Lung (tissue), 12 donors: Measurements from ENCODE around the gene FLT3. TPM values are rescaled to one million over a fixed set of nuclear protein-coding genes. Genes with fewer than 3 reads are reported as not detected.

Source experiments
- ATAC-seq: fragments of 200-7000 bp; cut with Tn5 transposase; one replicate; pipeline ENCODE4 v1.9.1; 2020; ENCODE audit warnings: moderate number of reproducible peaks; ENCODE audit not compliant: insufficient read depth, low FRiP score
- DNase-seq, 3 donors: peaks; one replicate each; pipeline ENCODE4 v3.0.0-alpha.2; 2013 to 2017
- H3K27ac ChIP-seq, 2 donors: one replicate each; pipeline ENCODE4 v1.5.1; 2013; ENCODE audit warnings: mild to moderate bottlenecking in 2 of 2, moderate library complexity in 2 of 2, control low read depth in 1 of 2, inconsistent platforms in 1 of 2, low read depth in 1 of 2, low read length in 1 of 2
- H3K27me3 ChIP-seq, 3 donors: one replicate each; pipeline ENCODE4 v1.5.1; 2013; ENCODE audit warnings: low read length in 2 of 3; ENCODE audit not compliant: control insufficient read depth in 3 of 3, insufficient read depth in 3 of 3
- H3K36me3 ChIP-seq, 4 donors: one replicate each; pipeline ENCODE4 v1.5.1; 2013; ENCODE audit warnings: low read length in 4 of 4, mild to moderate bottlenecking in 1 of 4, moderate library complexity in 1 of 4; ENCODE audit not compliant: control insufficient read depth in 4 of 4, insufficient read depth in 4 of 4
- H3K4me1 ChIP-seq, 5 donors: one replicate each; pipeline ENCODE4 v1.5.1; 2013; ENCODE audit warnings: low read length in 5 of 5, mild to moderate bottlenecking in 2 of 5, moderate library complexity in 1 of 5; ENCODE audit not compliant: control insufficient read depth in 5 of 5, insufficient read depth in 5 of 5
- H3K4me3 ChIP-seq: one replicate; pipeline ENCODE4 v1.5.1; 2013; ENCODE audit warnings: mild to moderate bottlenecking, control low read depth, moderate library complexity
- H3K9ac ChIP-seq, 2 donors: one replicate each; pipeline ENCODE4 v1.5.1; 2013; ENCODE audit warnings: low read length in 2 of 2, control low read depth in 1 of 2; ENCODE audit not compliant: insufficient read depth in 1 of 2
- H3K9me3 ChIP-seq, 4 donors: one replicate each; pipeline ENCODE4 v1.5.1; 2013; ENCODE audit warnings: low read length in 3 of 4, mild to moderate bottlenecking in 1 of 4, moderate library complexity in 1 of 4; ENCODE audit not compliant: control insufficient read depth in 4 of 4, insufficient read depth in 3 of 4
- CTCF ChIP-seq: IDR thresholded peaks from 2 replicates; pipeline ENCODE4 v1.5.1; 2012; ENCODE audit warnings: mild to moderate bottlenecking; ENCODE audit errors: control extremely low read depth, extremely low read depth
- WGBS, 2 donors: extraction: QIAGEN DNeasy Blood & Tissue Kit; methylation state at CpG; one replicate each; pipeline ENCODE4 v1.1.7; 2013; 5-methylcytosine and 5-hydroxymethylcytosine counted together
- polyA plus RNA-seq, 2 donors: library from polyadenylated mRNA; stranded (reverse); fragments of 200-250 nt; gene quantifications; one replicate each; pipeline ENCODE4 v1.2.1, GENCODE V29; 2013
- total RNA-seq, 2 donors: library from RNA; depleted of rRNA in 1 of 2; stranded (reverse); fragments of >200 nt in 1 of 2; gene quantifications; one replicate each; pipeline ENCODE4 v1.2.1, GENCODE V29; 2014 to 2021
- donor health status: control.
- donor health status: control.
- donor health status: Bipolar disorder and iron deficiency.
- donor health status: healthy.
- donor health status: DM: yes; HTN: yes; CAD: no.

Gene FLT3
- total and polyA plus RNA-seq, 4 donors, result 0.43 to 1.9 (median 0.72) TPM

GRCh38 chr13:28120317-28120716 is 19.9 kb upstream of the FLT3 start:
- H3K4me1 ChIP-seq, result no peaks in the 10 kb centered on the region

GRCh38 chr13:28117689-28118377 is 17.5 kb upstream of the FLT3 start:
- ATAC-seq, result no peak
- no peak for TF ChIP-seq CTCF

More at GRCh38 chr13:28120317-28120716, 19.9 kb upstream of the FLT3 start:
- H3K9me3 ChIP-seq, result no peaks in the 10 kb centered on the region
- H3K27ac ChIP-seq, result no peak overlapping the region
- TF ChIP-seq CTCF, result no peak
- no peak overlapping the region for H3K9ac ChIP-seq
- DNase-seq (no peak), ATAC-seq (no peak)
- no peak overlapping the region for H3K4me3 ChIP-seq
- H3K27me3 ChIP-seq, result no peaks in the 10 kb centered on the region
- no peaks in the 10 kb centered on the region for H3K36me3 ChIP-seq

DNA sequence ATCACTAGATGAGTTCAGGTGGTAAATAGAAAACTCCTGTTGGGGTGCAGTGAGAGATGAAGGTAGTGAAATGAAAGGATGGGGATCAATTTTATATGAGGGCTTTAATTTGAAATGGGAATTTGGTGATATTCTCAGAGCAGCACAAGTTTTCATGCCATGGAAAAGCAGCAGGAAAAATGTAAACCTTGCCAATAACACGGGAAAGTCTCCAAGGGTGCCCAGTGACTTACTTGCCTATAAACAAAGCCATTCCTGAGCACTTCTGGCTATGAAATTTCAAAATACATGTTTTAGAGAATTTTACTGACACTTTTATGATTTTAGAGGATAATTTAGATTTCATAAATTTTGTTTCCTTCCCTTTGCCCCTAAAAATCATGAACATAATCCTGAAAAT is 16.4 kb upstream of the FLT3 start:
- no peak overlapping the region for H3K4me3 ChIP-seq
- no peak for TF ChIP-seq CTCF
- no peak for ATAC-seq
- H3K27me3 ChIP-seq, result no peaks in the 10 kb centered on the region
- WGBS, 2 donors, result 63 to 80% methylated on average over 1 of the region's 1 CpG
- no peaks in the 10 kb centered on the region for H3K9me3 ChIP-seq
- no peaks in the 10 kb centered on the region for H3K36me3 ChIP-seq
- H3K4me1 ChIP-seq, result no peaks in the 10 kb centered on the region
- no peak for DNase-seq
- no peak overlapping the region for H3K9ac ChIP-seq
- H3K27ac ChIP-seq, result no peak overlapping the region

More at GRCh38 chr13:28117689-28118377, 17.5 kb upstream of the FLT3 start:
- DNase-seq, result peak; percentile 55 to 74 (median 59)
- 70 to 78% methylated on average over 9 of the region's 9 CpGs for WGBS, 2 donors
- no peaks in the 10 kb centered on the region for H3K4me1 ChIP-seq
- no peak overlapping the region for H3K4me3 ChIP-seq
- H3K27me3 ChIP-seq, result no peaks in the 10 kb centered on the region
- H3K36me3 ChIP-seq, result no peaks in the 10 kb centered on the region
- no peak overlapping the region for H3K9ac ChIP-seq
- H3K27ac ChIP-seq, result no peak overlapping the region
- no peaks in the 10 kb centered on the region for H3K9me3 ChIP-seq

- Histone ChIP-seq H3K4me1 (no peaks in the 10 kb centered on the region), H3K9ac (no peak overlapping the region), H3K27ac (no peak overlapping the region), H3K4me3 (no peak overlapping the region), H3K9me3 (no peaks in the 10 kb centered on the region), H3K36me3 (no peaks in the 10 kb centered on the region), H3K27me3 (no peaks in the 10 kb centered on the region)
- no peak for TF ChIP-seq CTCF
- DNase-seq (no peak), ATAC-seq (no peak)
- 80 to 94% methylated on average over 3 of the region's 3 CpGs for WGBS, 2 donors
Measured at GRCh38 chr13:28110414-28110813, 10.0 kb upstream of the FLT3 start.
